Calu3 (cell line): Measurements from ENCODE around the gene MRTFA. TPM values are rescaled to one million over a fixed set of nuclear protein-coding genes. Genes with fewer than 3 reads are reported as not detected.

Experiments
- BruUV-seq: library from RNA; stranded (reverse); fragments of 400-500 nt; replicated peaks from 2 replicates; lab custom pipeline; 2021; lab: Mats Ljungman, UMichigan
- CTCF ChIA-PET: fragments of 300-600 bp; sonication (Branson Sonifier 250); formaldehyde crosslinking; loops from one replicate; lab custom pipeline; 2022; ENCODE audit warnings: antibody characterized with exemption; lab: Charles Lee
- DNase-seq: peaks from one replicate; pipeline ENCODE4 v3.0.0; 2022
- H3K27ac Mint-ChIP-seq: one replicate; pipeline ENCODE4 v1.8.0; 2022; ENCODE audit warnings: mixed read lengths; ENCODE audit not compliant: unreplicated experiment
- H3K27me3 Mint-ChIP-seq: one replicate; pipeline ENCODE4 v1.8.0; 2022; ENCODE audit warnings: mixed read lengths; ENCODE audit not compliant: unreplicated experiment
- H3K36me3 Mint-ChIP-seq: one replicate; pipeline ENCODE4 v1.8.0; 2022; ENCODE audit warnings: mild to moderate bottlenecking, moderate library complexity, mixed read lengths; ENCODE audit not compliant: insufficient read depth, unreplicated experiment
- H3K4me1 Mint-ChIP-seq: one replicate; pipeline ENCODE4 v1.8.0; 2022; ENCODE audit warnings: mild to moderate bottlenecking, low read depth, mixed read lengths; ENCODE audit not compliant: unreplicated experiment
- H3K4me3 Mint-ChIP-seq: one replicate; pipeline ENCODE4 v1.8.0; 2022; ENCODE audit warnings: mild to moderate bottlenecking, low read depth, moderate library complexity, mixed read lengths; ENCODE audit not compliant: unreplicated experiment
- H3K9me3 Mint-ChIP-seq: one replicate; pipeline ENCODE4 v1.8.0; 2022; ENCODE audit warnings: low read depth, mixed read lengths; ENCODE audit not compliant: unreplicated experiment
- CTCF ChIP-seq: fragments of 200-600 bp; IDR thresholded peaks from one replicate; pipeline ENCODE4 v1.8.0; 2022; ENCODE audit warnings: antibody characterized with exemption; ENCODE audit not compliant: unreplicated experiment
- intact Hi-C: fragments of 100-400 bp; cut with micrococcal nuclease; formaldehyde crosslinking; loops from one replicate; pipeline ENCODE4 v1.10.0; 2022; ENCODE audit not compliant: unreplicated experiment
- total RNA-seq: library from RNA; stranded (reverse); gene quantifications from 2 replicates; pipeline ENCODE4 v1.2.3, GENCODE V29; 2022

MRTFA gene
- total RNA-seq, 1 experiment from 2014 or later, result 54.1 TPM

GRCh38 chr22:40407021-40407761 lies 229.3 kb downstream of the MRTFA start:
- no peak for DNase-seq
- CTCF ChIA-PET, result no interaction called here
- intact Hi-C loops, result no loop called here
- Mint-ChIP-seq H3K27ac (no peak overlapping the region), H3K36me3 (peaks cover 53% of the 10 kb centered on the region), H3K4me3 (no peak overlapping the region), H3K9me3 (no peaks in the 10 kb centered on the region), H3K27me3 (no peaks in the 10 kb centered on the region), H3K4me1 (peaks cover 8% of the 10 kb centered on the region)
- BruUV-seq, result no TSS peak
- TF ChIP-seq CTCF, result no peak

- Mint-ChIP-seq H3K27ac (no peak overlapping the region), H3K36me3 (peaks cover 44% of the 10 kb centered on the region)
- CTCF ChIA-PET, result interaction anchor here (0.9 kb wide), 1 partner anchor 9 kb away, joined by 3 read pairs; no protein-coding TSS in a partner anchor
Observed at GRCh38 chr22:40406063-40406890, 230.2 kb downstream of the MRTFA start.

GRCh38 chr22:40405178-40406062 lies 231.1 kb downstream of the MRTFA start:
- H3K4me1 Mint-ChIP-seq, result peaks cover 6% of the 10 kb centered on the region
- intact Hi-C loops, result no loop called here
- H3K36me3 Mint-ChIP-seq, result peaks cover 47% of the 10 kb centered on the region
- CTCF ChIA-PET, result interaction anchor here (0.9 kb wide), 1 partner anchor 9 kb away, joined by 3 read pairs; no protein-coding TSS in a partner anchor
- TF ChIP-seq CTCF, result no peak
- H3K27ac Mint-ChIP-seq, result no peak overlapping the region
- DNase-seq, result no peak
- H3K27me3 Mint-ChIP-seq, result no peaks in the 10 kb centered on the region
- H3K4me3 Mint-ChIP-seq, result no peak overlapping the region
- BruUV-seq, result no TSS peak
- no peaks in the 10 kb centered on the region for H3K9me3 Mint-ChIP-seq

More at GRCh38 chr22:40406063-40406890, 230.2 kb downstream of the MRTFA start:
- TF ChIP-seq CTCF, result no peak
- Mint-ChIP-seq H3K4me3 (no peak overlapping the region), H3K9me3 (no peaks in the 10 kb centered on the region), H3K4me1 (peaks cover 8% of the 10 kb centered on the region), H3K27me3 (no peaks in the 10 kb centered on the region)
- intact Hi-C loops, result no loop called here
- BruUV-seq, result no TSS peak
- DNase-seq, result no peak
